Stimulated activated naive CD4-positive, alpha-beta T cell treated with Interleukin-2 at 50 U/mL for 16 hours (primary cell): ENCODE data around the gene SYT7.
A peak's percentile ranks its signal among the peaks of the same experiment; 100 is the strongest.

Experiments
- DNase-seq: peaks from one replicate; lab custom pipeline; 2025; lab: John Stamatoyannopoulos, UW

SYT7 gene

DNA sequence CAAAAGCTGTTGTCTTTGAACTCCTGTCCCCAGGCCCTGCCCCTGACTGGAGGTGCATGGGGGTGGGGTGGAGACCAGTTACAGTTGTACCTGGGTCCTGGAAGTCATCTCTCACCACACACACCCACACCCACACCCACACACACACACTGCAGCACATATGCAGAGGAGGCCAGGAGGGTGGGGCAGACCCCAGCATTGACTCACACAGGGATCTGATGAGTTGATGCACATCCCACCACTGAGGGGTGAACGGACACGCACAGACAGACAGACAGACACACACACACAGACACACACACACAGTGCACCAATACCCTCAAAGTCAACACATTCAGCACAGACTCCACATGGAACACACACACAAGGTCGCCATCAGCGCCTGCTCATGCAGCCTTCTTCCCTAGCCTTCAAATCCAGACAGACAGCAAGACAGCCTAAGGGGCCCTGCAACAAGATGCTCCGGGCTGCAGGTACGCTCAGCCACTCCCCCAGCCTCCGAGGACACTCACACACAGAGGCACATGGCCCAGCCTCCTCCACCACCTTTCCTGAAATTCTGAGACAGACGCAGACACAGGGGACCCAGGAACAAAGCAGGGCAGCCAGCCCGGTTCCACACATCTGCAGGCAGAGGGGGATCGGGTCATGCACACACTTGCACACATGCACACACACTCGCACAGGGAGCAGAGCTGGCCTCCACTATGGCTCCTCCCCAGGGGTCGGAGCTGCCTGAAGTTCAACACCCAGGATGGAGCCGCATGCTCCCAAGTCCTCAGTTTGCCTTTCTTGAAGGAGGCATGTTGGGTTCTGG is 26.5 kb downstream of the SYT7 start:
- DNase-seq: peak; percentile 15

DNA sequence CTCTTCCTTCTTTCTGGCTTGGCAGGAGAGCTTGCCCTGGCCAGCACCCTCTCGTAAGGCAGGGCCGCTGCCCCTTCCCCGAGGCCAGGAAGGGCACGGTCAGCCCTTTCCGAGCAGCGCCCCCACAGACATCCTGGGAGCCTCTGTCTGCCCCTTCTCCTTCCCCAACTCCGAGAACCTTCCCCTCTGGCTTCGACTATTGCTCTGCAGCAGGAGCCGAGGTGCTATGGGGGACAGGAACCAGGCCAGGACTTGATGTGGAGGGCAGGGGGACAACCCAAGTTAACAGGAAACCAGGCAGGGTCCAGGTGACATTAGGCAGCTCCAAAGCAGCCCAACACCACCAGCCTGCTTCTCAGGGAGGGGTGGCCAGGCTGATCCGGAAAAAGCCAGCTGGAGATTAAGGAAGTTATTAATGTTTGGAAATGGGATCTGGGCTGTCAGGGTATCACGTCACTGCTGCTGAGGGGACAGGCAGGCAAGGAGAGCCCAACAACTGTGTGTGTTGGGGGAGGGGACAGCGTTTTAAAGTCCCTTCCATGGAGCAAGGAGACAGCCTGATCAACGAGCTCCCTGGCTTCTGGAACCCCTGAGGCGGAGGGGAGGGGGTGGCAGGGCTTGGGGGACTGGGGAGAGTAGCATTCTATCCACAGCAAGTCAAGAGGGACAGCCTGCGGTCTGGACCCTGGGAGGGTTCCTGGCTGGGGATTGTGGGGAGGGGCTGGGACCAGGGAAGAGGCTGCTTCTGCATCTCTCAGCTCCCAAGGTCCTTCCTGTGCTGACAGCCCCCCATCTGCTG is 27.3 kb downstream of the SYT7 start:
- DNase-seq: no peak

DNA sequence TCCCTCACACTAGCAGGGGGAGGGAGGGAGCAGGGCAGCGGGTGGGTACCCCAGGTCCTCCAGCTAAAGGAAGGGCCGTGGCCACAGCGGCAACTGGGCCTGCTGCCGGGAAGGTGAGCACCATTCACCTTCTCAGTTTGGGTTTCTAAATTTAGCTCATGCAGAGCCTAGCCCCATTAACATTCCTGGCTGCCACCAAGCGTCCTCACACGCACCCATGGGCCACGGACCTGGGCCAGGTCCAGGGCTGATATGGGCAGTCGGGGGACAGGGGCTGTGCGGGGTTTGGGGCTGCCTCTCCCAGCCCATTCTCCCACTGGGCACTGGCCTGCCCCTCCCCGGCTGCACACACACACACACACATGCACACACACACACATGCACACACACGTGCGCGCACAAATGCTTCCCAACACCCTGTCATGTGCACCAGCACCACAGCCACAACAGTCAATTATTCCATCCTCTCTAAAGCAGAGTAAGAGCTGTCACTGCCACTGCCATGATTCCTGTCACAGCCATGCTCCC is 28.7 kb downstream of the SYT7 start:
- DNase-seq: no peak

DNA sequence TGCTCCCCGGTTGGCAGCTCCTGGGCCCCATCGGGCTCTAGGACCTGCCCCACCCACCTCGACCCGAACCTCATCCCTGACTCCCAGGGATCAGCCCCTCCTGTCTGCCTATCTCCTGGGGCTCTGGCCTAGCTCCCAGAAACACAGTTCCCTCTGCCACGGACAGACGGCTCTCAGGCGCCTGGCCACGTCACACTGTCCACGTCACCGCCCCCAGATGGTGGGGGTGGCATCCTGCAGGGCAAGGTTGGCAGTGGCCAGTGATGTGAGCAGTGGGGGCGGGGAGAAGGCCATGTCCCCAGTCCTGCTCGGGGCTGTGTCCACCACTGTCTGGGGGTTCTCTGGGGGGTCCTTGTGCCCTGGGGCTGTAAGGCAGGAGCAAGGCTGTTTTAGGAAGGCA is 29.2 kb downstream of the SYT7 start:
- no peak for DNase-seq

DNA sequence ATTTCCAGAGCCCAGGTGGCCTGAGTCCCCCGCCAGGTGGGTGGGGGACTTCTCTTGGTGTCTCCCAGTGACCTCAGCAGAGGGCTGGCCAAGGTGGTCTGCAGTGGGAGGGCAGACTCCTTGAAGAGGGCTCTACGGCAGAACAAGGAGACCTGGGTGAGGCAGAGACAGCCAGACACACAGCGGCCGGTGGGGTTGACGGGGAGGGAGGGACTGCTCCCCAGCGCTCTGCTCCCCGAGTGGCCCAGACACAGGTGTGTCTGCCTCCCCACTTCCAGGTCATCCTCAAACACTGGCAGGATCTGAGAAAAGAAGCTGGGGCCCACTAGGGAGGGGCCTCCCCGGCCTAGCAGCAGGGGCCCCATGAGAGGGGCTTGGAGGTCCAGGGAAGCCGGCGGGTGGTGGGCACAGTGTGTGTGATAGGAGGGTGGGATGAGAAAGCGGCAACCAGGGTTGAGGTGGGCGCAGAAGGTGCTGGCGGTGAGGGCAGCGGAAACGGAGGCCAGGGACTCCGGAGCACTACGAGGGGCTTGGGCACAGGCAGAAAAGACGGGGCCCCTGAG is 30.1 kb downstream of the SYT7 start:
- DNase-seq: no peak

DNA sequence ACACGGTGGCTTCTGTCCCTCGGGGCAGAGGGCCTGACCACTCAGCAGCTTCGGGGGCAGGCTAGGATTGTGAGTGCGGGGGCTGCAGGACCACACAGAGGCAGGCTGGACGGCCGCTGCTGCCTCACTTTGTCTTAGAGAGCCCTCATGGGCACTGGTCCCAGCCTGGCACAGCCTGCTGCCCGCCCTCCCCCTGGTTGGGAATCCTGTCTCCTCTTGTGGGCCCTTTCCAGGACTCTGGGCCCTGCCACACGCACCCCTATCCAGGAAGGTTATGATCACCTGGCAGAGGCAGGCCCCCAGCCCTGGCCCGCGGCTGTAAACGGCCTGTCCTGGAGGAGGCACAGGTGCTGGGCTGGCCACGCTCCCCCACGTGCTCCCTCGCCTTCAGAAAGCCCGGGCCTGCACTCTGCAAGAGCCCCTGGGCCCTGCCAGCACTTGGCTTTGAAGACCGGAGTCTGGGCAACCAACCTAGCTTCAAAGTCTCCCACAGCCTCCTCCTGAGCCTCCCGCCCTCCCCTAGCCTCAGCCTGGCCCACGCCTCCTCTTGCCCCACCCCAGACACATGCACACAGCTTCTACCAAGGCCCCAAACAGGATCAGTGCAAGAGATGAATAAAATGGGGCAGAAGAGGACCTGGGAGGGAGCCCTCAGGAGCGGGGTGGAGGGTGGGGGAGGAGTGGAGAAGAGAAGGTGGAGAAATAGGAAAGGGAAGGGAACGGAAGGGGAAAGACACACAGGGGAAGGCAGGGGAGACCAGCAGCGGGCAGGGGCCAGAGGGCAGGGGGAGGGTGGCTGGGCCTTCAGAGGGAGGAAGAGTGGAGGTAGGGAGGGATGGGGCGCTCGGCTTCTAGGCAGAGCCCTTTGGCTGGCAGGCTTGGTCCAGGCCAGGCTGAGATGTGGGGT is 31.0 kb downstream of the SYT7 start:
- no peak for DNase-seq

DNA sequence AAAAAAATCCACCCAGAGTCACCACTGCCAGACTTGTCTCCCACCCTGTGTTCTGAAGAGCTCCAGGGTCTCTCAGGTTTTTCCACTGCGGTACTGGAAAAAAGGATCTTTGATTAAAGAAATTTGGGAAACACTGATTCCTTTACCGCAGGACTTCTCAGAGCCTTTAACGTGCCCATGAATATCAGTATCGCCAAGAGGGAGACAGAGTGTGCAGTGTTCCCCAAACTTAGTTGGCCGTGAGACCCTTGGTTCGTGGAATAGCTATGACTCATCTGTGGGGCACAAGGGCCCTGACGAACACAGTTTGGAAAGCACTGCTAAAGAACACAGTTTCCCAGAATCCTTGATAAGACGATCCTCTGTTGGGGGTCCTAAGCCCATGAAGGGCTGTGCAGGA is 31.7 kb downstream of the SYT7 start:
- no peak for DNase-seq

DNA sequence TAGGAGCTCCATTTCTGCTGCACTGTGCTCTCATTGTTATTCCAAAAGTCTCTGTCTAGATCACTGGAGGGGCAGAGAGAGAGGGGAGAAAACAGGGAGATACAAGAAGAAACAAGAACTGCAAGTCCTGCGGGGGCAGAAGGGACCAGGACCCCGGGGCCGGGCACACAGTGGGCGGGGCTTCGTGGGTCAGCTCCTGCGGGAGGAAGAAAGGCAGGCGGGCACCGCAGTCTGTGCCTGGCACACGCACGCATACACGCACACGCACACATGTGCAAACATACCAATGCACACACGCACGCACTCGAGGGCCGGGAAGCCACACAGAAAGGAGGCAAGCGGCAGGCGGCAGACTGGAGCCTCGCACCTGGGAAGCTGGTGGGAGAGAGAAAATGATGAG is 33.6 kb downstream of the SYT7 start:
- no peak for DNase-seq

DNA sequence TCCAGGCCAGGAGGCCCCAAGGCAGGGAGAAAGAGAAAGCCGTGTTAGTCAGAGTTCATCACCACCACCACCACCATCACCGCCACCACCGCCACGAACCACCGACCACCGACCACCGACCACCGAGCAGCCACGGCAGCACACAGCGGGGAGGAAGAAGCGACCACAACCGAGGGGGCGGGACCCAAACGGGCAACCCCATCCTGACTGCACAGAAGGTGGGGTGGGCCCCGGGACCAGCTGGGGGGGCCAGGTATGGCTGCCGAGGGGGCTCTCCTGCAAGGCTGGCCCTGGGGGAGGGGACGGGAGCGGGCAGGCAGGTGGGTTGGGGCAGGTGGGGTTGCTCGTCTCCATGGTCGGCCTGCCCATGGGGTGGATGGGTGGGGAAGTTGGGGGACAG is 34.2 kb downstream of the SYT7 start:
- DNase-seq: no peak

DNA sequence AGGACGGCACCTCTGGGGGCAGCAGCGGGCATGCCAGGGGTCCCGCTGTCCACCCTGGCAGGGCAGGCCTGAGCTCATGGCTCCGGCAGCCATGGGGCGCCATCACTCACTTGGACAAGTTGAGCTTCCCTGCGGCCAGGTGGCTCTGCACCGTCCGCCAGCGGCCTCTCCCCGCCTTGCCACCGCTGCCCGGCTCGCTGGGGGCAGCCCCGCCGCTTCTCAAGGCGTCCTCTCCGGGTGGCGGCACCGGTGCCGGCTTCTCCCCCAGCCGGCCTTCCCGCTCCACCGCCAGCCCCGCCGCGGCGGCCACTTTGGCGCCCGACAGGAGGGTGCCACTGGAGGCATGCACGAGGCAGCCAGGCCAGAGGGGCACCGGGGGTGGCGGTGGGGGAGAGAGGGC is 35.0 kb downstream of the SYT7 start:
- no peak for DNase-seq

DNA sequence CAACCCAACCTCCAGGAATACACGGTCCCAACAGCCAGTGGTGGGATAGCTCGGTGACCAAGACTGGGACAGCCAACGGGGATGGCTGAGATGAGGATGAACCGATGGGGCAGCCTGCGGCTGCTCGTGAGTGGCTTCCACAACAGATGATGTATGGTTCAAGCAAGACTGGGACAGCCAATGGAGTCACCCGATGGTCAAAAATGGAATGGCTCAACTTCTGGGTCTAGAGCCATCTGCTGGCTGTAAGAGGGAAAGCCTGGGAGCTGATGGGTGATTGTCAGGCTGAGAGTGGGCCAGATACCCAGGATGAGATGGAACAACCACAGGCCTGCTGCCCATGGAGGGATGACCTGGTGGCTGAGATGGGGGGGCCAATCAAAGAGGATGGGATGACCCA is 35.5 kb downstream of the SYT7 start:
- DNase-seq: no peak

DNA sequence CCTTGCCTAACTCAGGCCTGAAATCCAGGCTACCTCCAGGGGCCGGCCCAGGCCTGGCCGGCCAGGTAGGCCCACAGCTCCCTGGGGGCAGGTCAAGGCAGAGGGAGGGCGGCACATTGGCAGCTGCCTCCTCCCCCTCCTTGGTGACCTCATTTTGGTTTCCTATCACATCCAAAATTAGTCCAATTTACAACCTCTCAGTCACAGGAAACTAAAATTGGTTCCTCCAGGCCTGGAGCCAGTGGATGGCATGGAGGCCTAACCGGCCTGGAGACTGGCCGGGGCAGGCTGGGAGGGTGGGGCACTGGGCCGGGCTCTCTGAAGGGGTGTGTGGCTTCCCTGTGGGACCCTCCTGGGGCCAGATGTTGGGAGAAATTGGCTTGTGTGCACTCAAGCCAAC is 36.4 kb downstream of the SYT7 start:
- no peak for DNase-seq

DNA sequence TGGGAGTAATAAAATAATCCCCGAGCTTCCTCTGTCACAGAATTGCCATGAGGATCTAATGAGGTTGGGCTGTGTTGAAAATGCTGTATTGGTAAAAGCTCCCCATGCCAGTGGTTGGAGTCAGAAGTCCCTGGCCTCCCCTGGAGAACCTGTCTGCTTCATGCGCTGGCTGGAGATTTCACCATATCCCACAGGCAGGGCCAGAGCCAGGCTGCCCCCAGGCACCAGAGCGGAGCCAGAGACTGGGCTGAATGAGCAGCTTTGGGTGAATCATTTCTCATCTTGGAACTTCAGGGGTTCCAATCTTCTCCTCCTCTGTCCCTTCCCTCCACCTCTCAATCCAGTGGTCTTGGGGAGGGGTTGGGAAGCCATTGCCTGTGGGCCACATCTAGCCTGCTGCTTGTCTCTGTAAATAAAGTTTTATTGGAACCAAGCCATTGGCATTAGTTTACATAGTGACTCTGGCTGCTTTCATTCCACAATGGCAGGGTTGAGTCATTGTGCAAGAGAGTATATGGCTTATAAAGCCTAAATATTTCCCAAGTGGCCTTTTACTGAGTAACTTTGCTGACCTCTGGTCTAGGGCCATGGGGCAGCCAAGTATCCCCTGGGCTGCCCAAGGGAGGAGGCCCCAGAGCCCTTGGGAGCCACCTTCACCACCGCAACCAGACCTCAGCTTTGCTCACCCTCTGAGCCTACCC is 37.1 kb downstream of the SYT7 start:
- no peak for DNase-seq

DNA sequence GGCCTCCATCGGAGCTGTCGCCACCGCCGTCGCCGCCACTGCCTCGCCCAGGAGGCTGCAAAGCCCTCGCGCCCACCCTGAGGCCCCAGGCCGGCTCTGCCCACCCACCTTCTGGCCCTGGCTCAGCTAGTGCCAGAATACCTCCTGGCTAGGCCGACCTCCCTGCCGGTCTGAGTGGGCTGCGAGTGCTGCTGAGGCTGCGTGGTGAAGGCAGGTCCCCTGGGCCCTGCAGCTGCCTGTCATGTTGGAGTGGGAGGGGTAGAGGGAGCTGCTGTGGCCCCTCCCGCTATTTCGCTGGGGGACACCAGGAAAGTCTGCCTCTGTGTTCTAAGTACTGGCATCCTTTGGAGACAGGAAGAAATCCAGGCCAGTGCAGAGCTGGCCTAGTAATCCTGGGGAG is 38.2 kb downstream of the SYT7 start:
- no peak for DNase-seq

DNA sequence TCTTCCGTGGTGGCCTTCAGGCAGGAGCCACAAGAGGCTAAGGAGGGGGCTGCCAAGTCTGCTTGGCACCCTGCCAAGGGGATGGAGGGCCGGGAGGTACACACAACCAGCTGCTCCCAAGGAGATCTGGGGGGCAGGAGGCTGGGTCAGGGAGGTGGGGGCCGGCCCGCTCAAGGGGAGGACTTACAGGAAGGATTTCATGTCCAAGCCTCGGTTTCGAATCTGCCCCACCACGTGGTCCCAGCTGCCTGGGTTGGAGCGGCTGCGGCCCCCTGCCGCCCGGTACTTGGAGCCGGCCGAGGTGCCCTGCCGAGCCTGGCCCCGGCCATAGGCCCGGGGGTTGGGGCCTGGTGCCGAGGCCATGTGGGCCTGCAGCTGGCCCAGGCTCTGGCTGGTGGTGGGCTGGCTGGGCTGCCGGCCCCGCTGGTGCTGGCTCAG is 38.8 kb downstream of the SYT7 start:
- DNase-seq: no peak

DNA sequence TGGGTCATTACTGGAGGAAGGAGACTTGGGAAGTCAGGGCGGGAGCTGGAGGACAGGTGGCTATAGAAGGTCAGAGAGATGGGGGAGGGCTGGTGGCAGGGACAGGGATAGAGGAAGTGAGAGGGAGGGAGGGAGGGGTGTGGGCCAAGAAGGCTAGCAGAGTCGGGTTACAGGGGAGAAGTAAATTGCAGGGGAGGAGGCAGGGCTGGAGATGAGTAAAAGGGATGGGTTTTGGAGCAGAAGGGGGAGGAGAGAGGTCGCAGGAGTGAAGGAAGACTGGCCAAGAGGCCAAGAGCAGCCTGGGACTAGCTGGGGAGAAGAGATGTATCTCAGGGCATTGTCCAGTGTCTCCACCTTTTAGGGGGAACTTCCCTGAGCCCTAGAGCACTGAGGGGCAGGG is 39.3 kb downstream of the SYT7 start:
- DNase-seq: no peak

DNA sequence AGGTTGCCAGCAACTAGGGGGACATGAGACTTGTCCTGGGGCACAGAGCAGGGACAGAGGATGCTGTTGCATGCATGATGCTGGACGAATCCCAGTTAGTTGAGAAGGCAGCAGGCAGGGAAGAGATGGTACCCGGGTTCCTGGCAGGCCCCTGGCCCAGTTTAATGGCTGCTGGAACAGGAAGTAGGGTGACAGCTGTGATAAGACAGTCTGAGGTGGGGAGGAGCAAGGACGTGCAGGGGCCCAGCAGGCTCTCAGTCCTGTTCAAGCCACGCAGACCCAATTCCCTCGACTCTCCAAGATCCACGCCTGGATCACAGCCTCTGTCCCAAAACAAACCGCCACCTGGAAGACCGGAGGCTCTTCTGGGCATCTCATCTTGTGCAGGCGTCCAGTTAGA is 40.3 kb downstream of the SYT7 start:
- no peak for DNase-seq

DNA sequence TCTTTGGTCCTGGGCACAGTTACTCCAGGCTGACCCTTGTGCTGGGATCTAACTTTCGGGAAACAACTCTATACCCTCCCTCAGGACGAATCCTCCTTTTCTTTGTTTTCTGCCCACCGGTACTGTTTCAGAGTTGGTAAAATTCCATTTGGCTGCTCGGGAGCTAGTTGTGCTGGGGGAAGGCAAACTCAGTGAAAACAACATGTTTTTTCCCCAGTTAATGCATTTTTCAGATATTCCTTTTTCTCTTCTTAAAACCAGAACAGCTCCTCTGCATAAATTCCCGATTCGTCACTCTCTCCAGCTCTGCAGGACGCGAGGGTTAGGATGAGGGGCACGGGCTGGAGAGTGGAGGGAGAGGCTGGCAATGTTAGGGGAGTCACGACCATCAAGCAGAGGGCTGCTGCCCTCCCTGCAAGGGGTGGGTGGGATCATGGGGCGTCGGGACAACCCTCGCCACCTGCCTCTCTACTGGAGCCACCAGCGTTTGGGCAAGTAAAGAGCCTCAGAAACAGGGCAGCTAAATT is 41.0 kb downstream of the SYT7 start:
- no peak for DNase-seq

DNA sequence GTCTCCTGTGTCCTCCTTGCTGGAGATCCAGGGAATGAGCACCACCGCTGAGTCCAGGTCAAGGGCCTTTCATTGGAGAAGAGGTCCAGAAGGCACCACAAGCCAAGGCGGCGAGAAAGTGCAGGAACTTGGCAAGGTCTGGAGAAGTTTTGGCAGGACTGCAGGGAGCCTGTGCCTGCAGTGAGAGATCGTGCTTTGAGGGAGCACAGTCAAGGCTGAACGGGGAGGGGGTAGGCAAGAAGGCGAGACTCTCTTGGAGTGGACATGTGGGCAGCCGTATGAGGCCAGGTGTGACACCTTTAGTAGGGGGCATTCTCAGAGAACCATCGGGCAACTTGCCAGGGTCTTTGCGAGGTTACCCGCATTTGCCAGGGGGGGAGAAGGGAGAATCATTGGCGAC is 41.9 kb downstream of the SYT7 start:
- no peak for DNase-seq

DNA sequence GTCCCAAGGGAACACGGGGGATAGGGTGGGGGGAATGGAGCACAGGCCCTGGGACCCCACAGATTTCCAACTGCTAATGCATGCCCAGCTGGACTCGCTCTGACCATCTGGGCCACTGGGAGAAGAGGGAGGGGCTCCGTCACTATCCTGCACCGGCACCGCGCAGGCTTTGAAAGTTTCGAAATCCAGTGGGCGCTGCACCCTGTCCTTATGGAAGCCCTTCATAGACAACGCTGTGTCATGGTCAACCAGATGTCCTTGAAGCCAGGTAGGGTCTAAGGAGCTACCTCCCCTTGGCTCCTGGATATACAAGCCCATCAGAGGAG is 42.3 kb downstream of the SYT7 start:
- no peak for DNase-seq

DNA sequence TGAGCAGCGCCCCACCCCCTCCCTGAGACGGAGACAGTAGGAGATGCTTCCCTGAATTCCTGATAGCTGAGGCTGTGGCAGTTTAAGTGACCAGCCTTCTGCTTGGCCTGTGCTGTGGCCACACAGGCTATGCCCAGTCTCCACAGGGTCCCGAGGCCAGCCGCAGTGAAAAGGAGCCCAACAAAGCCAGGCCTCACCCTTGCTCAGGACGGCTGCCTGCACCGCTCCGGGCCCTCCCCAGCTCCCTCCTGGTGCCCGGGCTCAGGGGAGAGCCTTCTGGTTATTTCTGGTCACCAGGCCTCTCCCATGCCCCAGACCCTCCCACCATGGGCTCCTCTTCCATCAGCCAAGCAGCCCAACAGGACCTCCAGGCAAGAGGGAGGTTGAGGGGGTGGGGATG is 43.5 kb downstream of the SYT7 start:
- no peak for DNase-seq
